ACHN (cell line): Measurements from ENCODE around the gene ANTXR1.

ENCODE experiments used
- DNase-seq: peaks from one replicate; pipeline ENCODE4 v3.0.0-alpha.2; 2015
- in situ Hi-C: cut with HindIII; loops from 2 replicates; pipeline ENCODE4 v1.10.0; 2017; ENCODE audit warnings: low sequenced_read_pairs, low pct_ligation_motif_present, low pct_unique_long_range_greater_than_20kb

Gene ANTXR1

GRCh38 chr2:68995916-68996315 lies 17.1 kb upstream of the ANTXR1 start:
- DNase-seq: no peak
- in situ Hi-C loops: no loop called here

GRCh38 chr2:68997401-68997800 lies 15.6 kb upstream of the ANTXR1 start:
- no peak for DNase-seq
- in situ Hi-C loops: no loop called here

- in situ Hi-C loops: no loop called here
- no peak for DNase-seq
Observed at GRCh38 chr2:69001879-69002278, 11.1 kb upstream of the ANTXR1 start.

- no peak for DNase-seq
- in situ Hi-C loops: no loop called here
Observed at GRCh38 chr2:69003731-69004130, 9.2 kb upstream of the ANTXR1 start.

- in situ Hi-C loops: no loop called here
- no peak for DNase-seq
Observed at GRCh38 chr2:69007169-69007568, 5.8 kb upstream of the ANTXR1 start.

GRCh38 chr2:69007603-69008002 lies 5.4 kb upstream of the ANTXR1 start:
- DNase-seq: no peak
- in situ Hi-C loops: no loop called here

- in situ Hi-C loops: no loop called here
- DNase-seq: no peak
Observed at GRCh38 chr2:69010437-69011194, 2.4 kb upstream of the ANTXR1 start.

GRCh38 chr2:69011611-69012157 lies 1.3 kb upstream of the ANTXR1 start:
- in situ Hi-C loops: no loop called here

GRCh38 chr2:69012310-69013141 lies 453 bp upstream of the ANTXR1 start:
- peak; percentile 66 for DNase-seq
- in situ Hi-C loops: no loop called here

More at GRCh38 chr2:69011611-69012157, 1.3 kb upstream of the ANTXR1 start:
- no peak for DNase-seq

- DNase-seq: peak; percentile 50
- in situ Hi-C loops: no loop called here
Observed at GRCh38 chr2:69013840-69014821, 1.2 kb downstream of the ANTXR1 start.

- peak; percentile 31 for DNase-seq
- in situ Hi-C loops: no loop called here
Observed at GRCh38 chr2:69017080-69017479, 4.1 kb downstream of the ANTXR1 start.

GRCh38 chr2:69017835-69018234 lies 4.9 kb downstream of the ANTXR1 start:
- DNase-seq: no peak
- in situ Hi-C loops: no loop called here

- in situ Hi-C loops: no loop called here
- DNase-seq: no peak
Observed at GRCh38 chr2:69018678-69019095, 5.7 kb downstream of the ANTXR1 start.

- no peak for DNase-seq
- in situ Hi-C loops: no loop called here
Observed at GRCh38 chr2:69020496-69021426, 7.8 kb downstream of the ANTXR1 start.

- in situ Hi-C loops: no loop called here
- DNase-seq: no peak
Observed at GRCh38 chr2:69021727-69022126, 8.7 kb downstream of the ANTXR1 start.

- DNase-seq: no peak
- in situ Hi-C loops: no loop called here
Observed at GRCh38 chr2:69022548-69022947, 9.6 kb downstream of the ANTXR1 start.

GRCh38 chr2:69023236-69023635 lies 10.3 kb downstream of the ANTXR1 start:
- in situ Hi-C loops: no loop called here
- no peak for DNase-seq
